ENCODE measurements around the gene RIN3.

RIN3 gene

GRCh38 chr14:92649066-92649465 is 135.5 kb downstream of the RIN3 start:
- no peak for TF ChIP-seq CTCF (IDR thresholded peaks at IDR 0.05; ENCODE audit: extremely low read depth, insufficient read depth, missing control alignments)
- in situ Hi-C loops (cut with MboI; ENCODE audit: low pct_unique_long_range_greater_than_20kb, low sequenced_read_pairs, unreplicated experiment) = no loop called here
- DNase-seq (ENCODE audit: low spot score) = no peak

- TF ChIP-seq CTCF (IDR thresholded peaks at IDR 0.05; ENCODE audit: extremely low read depth, insufficient read depth, missing control alignments) = no peak
- no peak for DNase-seq (ENCODE audit: low spot score)
- in situ Hi-C loops (cut with MboI; ENCODE audit: low pct_unique_long_range_greater_than_20kb, low sequenced_read_pairs, unreplicated experiment) = no loop called here
Measured at GRCh38 chr14:92649934-92650545, 136.5 kb downstream of the RIN3 start.

- DNase-seq (ENCODE audit: low spot score) = no peak
- in situ Hi-C loops (cut with MboI; ENCODE audit: low pct_unique_long_range_greater_than_20kb, low sequenced_read_pairs, unreplicated experiment) = no loop called here
- TF ChIP-seq CTCF (IDR thresholded peaks at IDR 0.05; ENCODE audit: extremely low read depth, insufficient read depth, missing control alignments) = no peak
Measured at GRCh38 chr14:92650581-92651105, 137.1 kb downstream of the RIN3 start.

GRCh38 chr14:92651106-92651757 is 137.7 kb downstream of the RIN3 start:
- no peak for TF ChIP-seq CTCF (IDR thresholded peaks at IDR 0.05; ENCODE audit: extremely low read depth, insufficient read depth, missing control alignments)
- in situ Hi-C loops (cut with MboI; ENCODE audit: low pct_unique_long_range_greater_than_20kb, low sequenced_read_pairs, unreplicated experiment) = no loop called here
- peak; percentile 85 for DNase-seq (ENCODE audit: low spot score)

DNA sequence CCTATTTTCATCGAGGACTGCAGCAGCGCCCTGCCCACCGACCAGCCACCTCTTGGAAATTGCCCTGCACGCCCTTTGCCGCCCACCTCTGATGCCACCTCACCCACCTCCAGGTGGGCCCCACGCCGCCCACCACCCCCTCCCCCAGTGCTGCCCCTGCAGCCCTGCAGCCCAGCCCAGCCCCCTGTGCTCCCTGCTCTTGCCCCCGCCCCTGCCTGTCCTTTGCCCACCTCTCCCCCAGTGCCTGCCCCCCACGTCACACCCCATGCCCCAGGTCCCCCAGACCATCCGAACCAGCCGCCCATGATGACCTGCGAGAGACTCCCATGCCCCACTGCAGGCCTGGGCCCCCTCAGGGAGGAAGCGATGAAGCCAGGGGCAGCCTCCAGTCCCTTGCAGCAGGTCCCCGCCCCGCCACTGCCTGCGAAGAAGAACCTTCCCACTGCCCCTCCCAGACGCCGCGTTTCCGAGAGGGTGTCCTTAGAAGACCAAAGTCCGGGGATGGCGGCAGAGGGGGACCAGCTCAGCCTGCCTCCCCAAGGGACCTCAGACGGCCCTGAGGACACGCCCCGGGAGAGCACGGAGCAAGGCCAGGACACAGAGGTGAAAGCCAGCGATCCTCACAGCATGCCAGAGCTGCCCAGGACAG is 138.3 kb downstream of the RIN3 start:
- TF ChIP-seq CTCF (IDR thresholded peaks at IDR 0.05; ENCODE audit: extremely low read depth, insufficient read depth, missing control alignments) = no peak
- DNase-seq (ENCODE audit: low spot score) = peak; percentile 40
- in situ Hi-C loops (cut with MboI; ENCODE audit: low pct_unique_long_range_greater_than_20kb, low sequenced_read_pairs, unreplicated experiment) = no loop called here

GRCh38 chr14:92652413-92653151 is 139.0 kb downstream of the RIN3 start:
- in situ Hi-C loops (cut with MboI; ENCODE audit: low pct_unique_long_range_greater_than_20kb, low sequenced_read_pairs, unreplicated experiment) = no loop called here
- DNase-seq (ENCODE audit: low spot score) = no peak
- TF ChIP-seq CTCF (IDR thresholded peaks at IDR 0.05; ENCODE audit: extremely low read depth, insufficient read depth, missing control alignments) = no peak
